ENCODE data around the gene EZH1. TPM values are rescaled to one million over a fixed set of nuclear protein-coding genes. Genes with fewer than 3 reads are reported as not detected.
"Not testable (repeated sequence)": the region's sequence is repeated elsewhere in the genome, so short reads cannot be mapped to it uniquely, and the experiment has no call there.

The EZH1 gene
- total RNA-seq, 4 donors from 2014 or later = 32.6 to 55.2 (median 47.5) TPM

DNA sequence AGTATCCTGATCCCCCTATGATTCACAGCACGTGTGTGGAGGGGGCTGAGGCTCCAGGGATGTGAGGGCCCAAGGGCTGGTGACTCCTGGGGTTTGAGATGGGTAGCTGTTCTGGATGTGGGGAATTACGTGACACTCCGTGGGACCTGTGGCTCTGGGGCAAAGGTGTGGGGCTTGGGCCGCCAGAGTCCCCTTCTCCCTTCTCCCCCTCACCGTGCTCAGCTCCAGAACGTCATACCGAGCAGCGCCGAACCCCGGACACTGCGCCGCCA is 75.2 kb downstream of the EZH1 start:
- DNase-seq = no peak
- Histone ChIP-seq H3K4me1 (peaks cover 50 to 51% of the 10 kb centered on the region in 2 donors), H3K36me3 (peaks cover 0 to 49% of the 10 kb centered on the region in 2 donors), H3K27ac (peak overlapping the region; percentile 82 to 93 (median 89)), H3K27me3 (no peaks in the 10 kb centered on the region), H3K4me3 (no peak overlapping the region), H3K9me3 (no peaks in the 10 kb centered on the region)
- TF ChIP-seq, protein P1, sequence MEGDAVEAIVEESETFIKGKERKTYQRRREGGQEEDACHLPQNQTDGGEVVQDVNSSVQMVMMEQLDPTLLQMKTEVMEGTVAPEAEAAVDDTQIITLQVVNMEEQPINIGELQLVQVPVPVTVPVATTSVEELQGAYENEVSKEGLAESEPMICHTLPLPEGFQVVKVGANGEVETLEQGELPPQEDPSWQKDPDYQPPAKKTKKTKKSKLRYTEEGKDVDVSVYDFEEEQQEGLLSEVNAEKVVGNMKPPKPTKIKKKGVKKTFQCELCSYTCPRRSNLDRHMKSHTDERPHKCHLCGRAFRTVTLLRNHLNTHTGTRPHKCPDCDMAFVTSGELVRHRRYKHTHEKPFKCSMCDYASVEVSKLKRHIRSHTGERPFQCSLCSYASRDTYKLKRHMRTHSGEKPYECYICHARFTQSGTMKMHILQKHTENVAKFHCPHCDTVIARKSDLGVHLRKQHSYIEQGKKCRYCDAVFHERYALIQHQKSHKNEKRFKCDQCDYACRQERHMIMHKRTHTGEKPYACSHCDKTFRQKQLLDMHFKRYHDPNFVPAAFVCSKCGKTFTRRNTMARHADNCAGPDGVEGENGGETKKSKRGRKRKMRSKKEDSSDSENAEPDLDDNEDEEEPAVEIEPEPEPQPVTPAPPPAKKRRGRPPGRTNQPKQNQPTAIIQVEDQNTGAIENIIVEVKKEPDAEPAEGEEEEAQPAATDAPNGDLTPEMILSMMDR (IDR thresholded peaks at IDR 0.05 in 4 of 5, conservative IDR thresholded peaks at IDR 0.05 in 1 of 5) = no peak
- no peak for TF ChIP-seq POLR2A (IDR thresholded peaks at IDR 0.05)
- intact Hi-C loops (cut with DNase I; ENCODE audit: low total_unique reads) (no loop called here), in situ Hi-C loops (cut with MboI; ENCODE audit: low sequenced_read_pairs in 4 of 4) (loop anchor here in 1 of 4 donors (10.0 kb wide), 1 partner anchor 55 kb away; no protein-coding TSS in a partner anchor)
- no peak for ATAC-seq

DNA sequence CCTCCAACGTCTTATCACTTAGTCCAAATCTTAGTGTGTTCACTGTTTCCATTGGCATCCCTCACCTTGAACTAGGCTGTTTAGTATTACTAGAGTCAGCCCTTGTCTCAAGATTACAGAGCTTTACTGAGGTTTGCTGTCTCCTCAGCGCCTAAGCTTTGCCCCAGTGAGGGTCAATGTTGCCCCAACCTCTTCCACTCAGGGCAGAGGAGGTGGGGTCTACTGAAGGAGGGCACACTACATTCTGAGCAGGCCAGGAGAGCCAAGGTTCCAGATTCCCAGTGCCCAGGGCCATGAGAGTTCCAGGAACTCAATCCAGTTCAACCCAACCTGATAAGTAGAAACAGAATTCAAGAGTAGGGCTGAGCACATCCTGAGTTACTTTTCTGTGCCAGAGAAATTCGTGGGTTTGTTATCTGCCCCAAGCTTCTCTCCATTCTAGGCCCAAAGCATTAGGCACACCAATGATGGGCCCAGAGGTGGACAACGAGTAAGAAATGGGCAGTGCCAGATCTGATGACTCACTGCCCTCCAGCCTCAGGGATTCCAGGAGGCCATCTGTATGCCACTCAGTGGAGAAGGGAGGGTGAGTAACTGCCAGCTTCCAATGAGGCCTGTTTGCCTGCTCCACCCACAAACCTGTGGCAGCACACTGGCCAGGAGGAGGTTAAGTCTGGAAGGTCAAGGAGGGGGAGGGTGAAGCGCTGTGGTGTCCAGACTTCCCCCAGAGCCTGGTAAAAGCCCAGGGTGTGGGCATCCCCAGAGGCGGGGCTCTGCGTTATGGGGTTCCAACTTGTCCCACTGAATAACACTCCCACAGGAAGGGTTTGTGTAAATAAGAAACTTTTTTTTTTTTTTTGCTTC is 77.5 kb downstream of the EZH1 start:
- Histone ChIP-seq H3K27ac (peak overlapping the region; percentile 82 to 93 (median 89)), H3K27me3 (no peaks in the 10 kb centered on the region), H3K36me3 (peaks cover 0 to 39% of the 10 kb centered on the region in 2 donors), H3K4me1 (peaks cover 31 to 33% of the 10 kb centered on the region in 2 donors), H3K4me3 (no peak overlapping the region), H3K9me3 (no peaks in the 10 kb centered on the region)
- DNase-seq = peak; percentile 76 to 90
- intact Hi-C loops (cut with DNase I; ENCODE audit: low total_unique reads) = loop anchor here (2.0 kb wide), 1 partner anchor 49 kb away; no protein-coding TSS in a partner anchor
- in situ Hi-C loops (cut with MboI; ENCODE audit: low sequenced_read_pairs in 4 of 4) = loop anchor here in 1 of 4 donors (10.0 kb wide), 1 partner anchor 53 kb away; no protein-coding TSS in a partner anchor
- peak; percentile 88 to 92 for ATAC-seq
- TF ChIP-seq, protein P1 (IDR thresholded peaks at IDR 0.05 in 4 of 5, conservative IDR thresholded peaks at IDR 0.05 in 1 of 5) = no peak

DNA sequence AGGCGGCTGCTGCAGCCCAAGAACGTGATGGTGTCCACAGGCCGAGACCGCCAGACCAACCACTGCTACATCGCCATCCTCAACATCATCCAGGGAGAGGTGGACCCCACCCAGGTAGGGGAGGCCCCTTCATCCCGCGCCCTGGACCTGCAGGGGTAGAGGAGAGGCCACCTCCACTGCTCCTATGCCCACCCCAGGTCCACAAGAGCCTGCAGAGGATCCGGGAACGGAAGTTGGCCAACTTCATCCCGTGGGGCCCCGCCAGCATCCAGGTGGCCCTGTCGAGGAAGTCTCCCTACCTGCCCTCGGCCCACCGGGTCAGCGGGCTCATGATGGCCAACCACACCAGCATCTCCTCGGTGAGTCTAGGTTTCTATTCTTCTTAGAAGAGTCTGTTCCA is 78.7 kb downstream of the EZH1 start:
- ATAC-seq, H3K4me3 ChIP-seq, DNase-seq, H3K27me3 ChIP-seq, H3K9me3 ChIP-seq: not testable (repeated sequence)
- in situ Hi-C loops (cut with MboI; ENCODE audit: low sequenced_read_pairs in 4 of 4) = loop anchor here in 1 of 4 donors (10.0 kb wide), 1 partner anchor 51 kb away; no protein-coding TSS in a partner anchor
- intact Hi-C loops (cut with DNase I; ENCODE audit: low total_unique reads) = loop anchor here (2.0 kb wide), 1 partner anchor 47 kb away; no protein-coding TSS in a partner anchor
- peaks cover 28 to 33% of the 10 kb centered on the region in 2 donors for H3K4me1 ChIP-seq
- peaks cover 0 to 27% of the 10 kb centered on the region in 2 donors for H3K36me3 ChIP-seq
- H3K27ac ChIP-seq = peak overlapping the region; percentile 82 to 93 (median 89)

DNA sequence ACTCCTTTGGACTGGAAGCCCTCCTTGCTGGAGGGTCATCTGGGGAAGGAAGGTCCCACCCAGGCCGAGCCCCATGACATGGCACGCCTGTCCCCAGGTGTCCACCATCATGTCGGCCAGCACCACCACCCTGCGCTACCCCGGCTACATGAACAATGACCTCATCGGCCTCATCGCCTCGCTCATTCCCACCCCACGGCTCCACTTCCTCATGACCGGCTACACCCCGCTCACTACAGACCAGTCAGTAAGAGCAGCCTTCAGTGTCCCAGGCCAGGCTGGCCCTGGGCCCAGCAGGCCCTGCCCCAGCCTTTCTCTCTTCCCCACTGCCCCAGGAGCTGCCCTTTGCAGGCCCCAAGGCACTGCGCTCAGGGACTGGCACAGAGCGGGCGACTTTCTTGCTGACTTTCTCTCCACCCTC is 79.2 kb downstream of the EZH1 start:
- Histone ChIP-seq H3K36me3 (peaks cover 0 to 22% of the 10 kb centered on the region in 2 donors), H3K27ac (peak overlapping the region; percentile 50 to 93 (median 80)), H3K4me1 (peaks cover 31 to 33% of the 10 kb centered on the region in 2 donors), H3K4me3 (no peak overlapping the region), H3K27me3 (no peaks in the 10 kb centered on the region), H3K9me3 (no peaks in the 10 kb centered on the region)
- in situ Hi-C loops (cut with MboI; ENCODE audit: low sequenced_read_pairs in 4 of 4) = loop anchor here in 1 of 4 donors (10.0 kb wide), 1 partner anchor 51 kb away; no protein-coding TSS in a partner anchor
- no peak for DNase-seq
- no peak for ATAC-seq
- TF ChIP-seq, protein P1 (IDR thresholded peaks at IDR 0.05 in 4 of 5, conservative IDR thresholded peaks at IDR 0.05 in 1 of 5) = no peak
- no peak for TF ChIP-seq POLR2A (IDR thresholded peaks at IDR 0.05)
- intact Hi-C loops (cut with DNase I; ENCODE audit: low total_unique reads) = loop anchor here (2.0 kb wide), 1 partner anchor 47 kb away; no protein-coding TSS in a partner anchor
